Naive B cell (primary cell): ENCODE measurements around the gene SSU72. TPM values are rescaled to one million over a fixed set of nuclear protein-coding genes. Genes with fewer than 3 reads are reported as not detected.
"Not testable (repeated sequence)": the region's sequence is repeated elsewhere in the genome, so short reads cannot be mapped to it uniquely, and the experiment has no call there.

ENCODE experiments used
- ATAC-seq, 2 donors: fragments of 150-1000 bp; cut with Tn5 transposase; 2 replicates each; pipeline ENCODE4 v1.10.0; 2021; ENCODE audit warnings: low read depth in 2 of 2, mild to moderate bottlenecking in 2 of 2, moderate library complexity in 2 of 2
- DNase-seq: peaks from one replicate; pipeline ENCODE4 v3.0.0; 2022
- H3K27ac Mint-ChIP-seq, 6 donors: one replicate each; pipeline ENCODE4 v1.8.0; 2020 to 2022; ENCODE audit warnings: mild to moderate bottlenecking in 6 of 6, mixed read lengths in 6 of 6, moderate library complexity in 5 of 6, inconsistent platforms in 2 of 6
- H3K27me3 Mint-ChIP-seq, 3 donors: one replicate each; pipeline ENCODE4 v1.8.0; 2021 to 2022; ENCODE audit warnings: mixed read lengths in 3 of 3, mild to moderate bottlenecking in 1 of 3
- H3K36me3 Mint-ChIP-seq, 2 donors: one replicate each; pipeline ENCODE4 v1.8.0; 2020 to 2022; ENCODE audit warnings: mixed read lengths in 2 of 2, inconsistent platforms in 1 of 2, mild to moderate bottlenecking in 1 of 2
- H3K4me1 Mint-ChIP-seq, 3 donors: one replicate each; pipeline ENCODE4 v1.8.0; 2020 to 2022; ENCODE audit warnings: mixed read lengths in 3 of 3, inconsistent platforms in 1 of 3, mild to moderate bottlenecking in 1 of 3, moderate library complexity in 1 of 3
- H3K4me3 Mint-ChIP-seq, 8 donors: one replicate each; pipeline ENCODE4 v1.8.0; 2020 to 2022; ENCODE audit warnings: mild to moderate bottlenecking in 8 of 8, mixed read lengths in 8 of 8, moderate library complexity in 8 of 8, inconsistent platforms in 2 of 8
- H3K9me3 Mint-ChIP-seq, 7 donors: one replicate each; pipeline ENCODE4 v1.8.0; 2020 to 2022; ENCODE audit warnings: mixed read lengths in 7 of 7, mild to moderate bottlenecking in 5 of 7, inconsistent platforms in 2 of 7, moderate library complexity in 1 of 7
- polyA plus RNA-seq, 6 donors: library from polyadenylated mRNA; unstranded; fragments of 300-500 nt; fragmentation: Illumina TruSeq; gene quantifications; one replicate each; pipeline ENCODE4 v1.2.3, GENCODE V29; 2021; ENCODE audit warnings: low read depth in 6 of 6

Gene SSU72
- polyA plus RNA-seq, 6 donors from 2014 or later, result 165 to 257 (median 213) TPM

GRCh38 chr1:1537626-1538250 lies 36.9 kb downstream of the SSU72 start:
- ATAC-seq (no peak), DNase-seq (no peak)
- H3K9me3 Mint-ChIP-seq, result no peaks in the 10 kb centered on the region
- H3K36me3 Mint-ChIP-seq, result no peaks in the 10 kb centered on the region
- H3K27me3 Mint-ChIP-seq, result peaks cover 0 to 4% (median 0%) of the 10 kb centered on the region in 3 donors
- H3K4me3 Mint-ChIP-seq, result peak overlapping the region in 4 of 8 donors; percentile 6 to 73 (median 31)
- peaks cover 0 to 6% (median 2%) of the 10 kb centered on the region in 3 donors for H3K4me1 Mint-ChIP-seq
- H3K27ac Mint-ChIP-seq, result no peak overlapping the region

GRCh38 chr1:1536938-1537546 lies 37.6 kb downstream of the SSU72 start:
- peak overlapping the region in 1 of 6 donors; percentile 38 for H3K27ac Mint-ChIP-seq
- ATAC-seq (no peak), DNase-seq (no peak)
- peaks cover 0 to 3% (median 2%) of the 10 kb centered on the region in 7 donors for H3K9me3 Mint-ChIP-seq
- H3K36me3 Mint-ChIP-seq, result peaks cover 2 to 4% of the 10 kb centered on the region in 2 donors
- peaks cover 0 to 4% (median 0%) of the 10 kb centered on the region in 3 donors for H3K27me3 Mint-ChIP-seq
- H3K4me3 Mint-ChIP-seq, result no peak overlapping the region
- H3K4me1 Mint-ChIP-seq, result peaks cover 0 to 6% (median 2%) of the 10 kb centered on the region in 3 donors

GRCh38 chr1:1536019-1536937 lies 38.4 kb downstream of the SSU72 start:
- no peak overlapping the region for H3K4me3 Mint-ChIP-seq
- H3K27me3 Mint-ChIP-seq, result peaks cover 0 to 4% (median 0%) of the 10 kb centered on the region in 3 donors
- peaks cover 0 to 6% (median 2%) of the 10 kb centered on the region in 3 donors for H3K4me1 Mint-ChIP-seq
- H3K27ac Mint-ChIP-seq, result peak overlapping the region in 1 of 6 donors; percentile 38
- peaks cover 0 to 6% (median 3%) of the 10 kb centered on the region in 7 donors for H3K9me3 Mint-ChIP-seq
- peaks cover 5 to 7% of the 10 kb centered on the region in 2 donors for H3K36me3 Mint-ChIP-seq
- DNase-seq (no peak), ATAC-seq (no peak)

- peaks cover 5 to 7% of the 10 kb centered on the region in 2 donors for H3K36me3 Mint-ChIP-seq
- peaks cover 0 to 4% (median 0%) of the 10 kb centered on the region in 3 donors for H3K27me3 Mint-ChIP-seq
- DNase-seq (no peak), ATAC-seq (no peak)
- H3K4me3 Mint-ChIP-seq, result no peak overlapping the region
- peaks cover 0 to 8% (median 5%) of the 10 kb centered on the region in 7 donors for H3K9me3 Mint-ChIP-seq
- peaks cover 0 to 6% (median 2%) of the 10 kb centered on the region in 3 donors for H3K4me1 Mint-ChIP-seq
- H3K27ac Mint-ChIP-seq, result no peak overlapping the region
Observed at GRCh38 chr1:1535201-1536018, 39.3 kb downstream of the SSU72 start.

- peaks cover 0 to 8% (median 5%) of the 10 kb centered on the region in 7 donors for H3K9me3 Mint-ChIP-seq
- peaks cover 0 to 4% (median 0%) of the 10 kb centered on the region in 3 donors for H3K27me3 Mint-ChIP-seq
- peaks cover 5 to 7% of the 10 kb centered on the region in 2 donors for H3K36me3 Mint-ChIP-seq
- no peak for DNase-seq
- ATAC-seq, result no peak
- H3K27ac Mint-ChIP-seq, result no peak overlapping the region
- peaks cover 0 to 5% (median 2%) of the 10 kb centered on the region in 3 donors for H3K4me1 Mint-ChIP-seq
- no peak overlapping the region for H3K4me3 Mint-ChIP-seq
Observed at GRCh38 chr1:1534401-1535154, 40.1 kb downstream of the SSU72 start.

GRCh38 chr1:1533894-1534291 lies 40.8 kb downstream of the SSU72 start:
- H3K4me1 Mint-ChIP-seq, H3K4me3 Mint-ChIP-seq, H3K27ac Mint-ChIP-seq, H3K36me3 Mint-ChIP-seq, H3K9me3 Mint-ChIP-seq, DNase-seq, H3K27me3 Mint-ChIP-seq, ATAC-seq: not testable (repeated sequence)

- H3K9me3 Mint-ChIP-seq, H3K27me3 Mint-ChIP-seq, H3K27ac Mint-ChIP-seq, ATAC-seq, H3K4me1 Mint-ChIP-seq, H3K4me3 Mint-ChIP-seq, DNase-seq, H3K36me3 Mint-ChIP-seq: not testable (repeated sequence)
Observed at GRCh38 chr1:1533176-1533893, 41.3 kb downstream of the SSU72 start.

GRCh38 chr1:1531947-1532346 lies 42.7 kb downstream of the SSU72 start:
- no peaks in the 10 kb centered on the region for H3K4me1 Mint-ChIP-seq
- ATAC-seq (no peak), DNase-seq (no peak)

GRCh38 chr1:1529936-1530335 lies 44.7 kb downstream of the SSU72 start:
- DNase-seq (no peak), ATAC-seq (no peak)
- Mint-ChIP-seq H3K27ac (peak overlapping the region in 1 of 6 donors; percentile 42), H3K4me1 (no peaks in the 10 kb centered on the region), H3K36me3 (peaks cover 5 to 7% of the 10 kb centered on the region in 2 donors), H3K27me3 (no peaks in the 10 kb centered on the region), H3K9me3 (peaks cover 0 to 8% (median 5%) of the 10 kb centered on the region in 7 donors), H3K4me3 (no peak overlapping the region)

More at GRCh38 chr1:1531947-1532346, 42.7 kb downstream of the SSU72 start:
- Mint-ChIP-seq H3K27ac (peak overlapping the region in 1 of 6 donors; percentile 4), H3K9me3 (peaks cover 0 to 8% (median 5%) of the 10 kb centered on the region in 7 donors), H3K27me3 (no peaks in the 10 kb centered on the region), H3K4me3 (peak overlapping the region in 1 of 8 donors; percentile 9), H3K36me3 (peaks cover 5 to 7% of the 10 kb centered on the region in 2 donors)

GRCh38 chr1:1529321-1529720 lies 45.3 kb downstream of the SSU72 start:
- peaks cover 0 to 8% (median 5%) of the 10 kb centered on the region in 7 donors for H3K9me3 Mint-ChIP-seq
- H3K4me1 Mint-ChIP-seq, result no peaks in the 10 kb centered on the region
- H3K4me3 Mint-ChIP-seq, result no peak overlapping the region
- DNase-seq (no peak), ATAC-seq (no peak)
- no peaks in the 10 kb centered on the region for H3K27me3 Mint-ChIP-seq
- H3K27ac Mint-ChIP-seq, result no peak overlapping the region
- H3K36me3 Mint-ChIP-seq, result peaks cover 5 to 7% of the 10 kb centered on the region in 2 donors

- H3K27me3 Mint-ChIP-seq, result no peaks in the 10 kb centered on the region
- H3K36me3 Mint-ChIP-seq, result peaks cover 5 to 7% of the 10 kb centered on the region in 2 donors
- DNase-seq (no peak), ATAC-seq (no peak)
- H3K27ac Mint-ChIP-seq, result no peak overlapping the region
- H3K4me1 Mint-ChIP-seq, result no peaks in the 10 kb centered on the region
- no peak overlapping the region for H3K4me3 Mint-ChIP-seq
- peaks cover 0 to 8% (median 5%) of the 10 kb centered on the region in 7 donors for H3K9me3 Mint-ChIP-seq
Observed at GRCh38 chr1:1528301-1529267, 46.1 kb downstream of the SSU72 start.
